OCI-LY7 (cell line): ENCODE measurements around the gene PRSS1. TPM values are rescaled to one million over a fixed set of nuclear protein-coding genes. Genes with fewer than 3 reads are reported as not detected.

Experiments used
- BruUV-seq: library from RNA; stranded (reverse); fragments of 400-500 nt; replicated peaks from 2 replicates; lab custom pipeline; 2021; lab: Mats Ljungman, UMichigan
- CTCF ChIA-PET: fragments of 300-600 bp; sonication (Branson Sonifier 250); formaldehyde crosslinking; loops from one replicate; lab custom pipeline; 2022; ENCODE audit warnings: antibody characterized with exemption; ENCODE audit not compliant: unreplicated experiment; lab: Charles Lee
- POLR2A ChIA-PET: fragments of 300-600 bp; sonication (Branson Sonifier 250); formaldehyde crosslinking; loops from one replicate; lab custom pipeline; 2022; ENCODE audit warnings: antibody characterized with exemption; lab: Charles Lee
- DNase-seq: peaks from one replicate; pipeline ENCODE4 v3.0.0-alpha.2; 2015; ENCODE audit warnings: low spot score
- H2AFZ ChIP-seq: fragments of 200-600 bp; sonication (generic), shearing (Covaris generic); 2 replicates; pipeline ENCODE4 v1.6.1; 2014; ENCODE audit warnings: mild to moderate bottlenecking, antibody characterized with exemption, low read length, moderate library complexity
- H3K27ac ChIP-seq: fragments of 200-600 bp; sonication (generic); 2 replicates; pipeline ENCODE4 v1.5.1; 2014; ENCODE audit warnings: mixed run types, low read depth, mild to moderate bottlenecking, moderate library complexity, low read length, inconsistent platforms; ENCODE audit not compliant: poor library complexity, severe bottlenecking
- H3K36me3 ChIP-seq: fragments of 200-600 bp; sonication (generic); 2 replicates; pipeline ENCODE4 v1.6.1; 2014; ENCODE audit warnings: mild to moderate bottlenecking, antibody characterized with exemption, low read length, moderate library complexity, mixed read lengths; ENCODE audit not compliant: insufficient read depth
- H3K4me1 ChIP-seq: fragments of 200-600 bp; sonication (generic); 2 replicates; pipeline ENCODE4 v1.5.1; 2014; ENCODE audit warnings: mild to moderate bottlenecking, low read length; ENCODE audit not compliant: insufficient read depth, poor library complexity, severe bottlenecking
- H3K4me2 ChIP-seq: fragments of 200-600 bp; sonication (generic); 2 replicates; pipeline ENCODE4 v1.6.1; 2014; ENCODE audit warnings: mild to moderate bottlenecking, low read length
- H3K4me3 ChIP-seq: fragments of 200-600 bp; sonication (generic); 2 replicates; pipeline ENCODE4 v1.5.1; 2014; ENCODE audit warnings: mild to moderate bottlenecking, low read depth, low read length; ENCODE audit not compliant: poor library complexity, severe bottlenecking
- H3K79me2 ChIP-seq: fragments of 200-600 bp; sonication (generic); 2 replicates; pipeline ENCODE4 v1.6.1; 2016; ENCODE audit warnings: low read depth, mild to moderate bottlenecking, low read length, moderate library complexity, mixed read lengths; ENCODE audit not compliant: insufficient read depth
- H3K9me2 ChIP-seq: fragments of 200-600 bp; sonication (generic); 2 replicates; pipeline ENCODE4 v1.6.1; 2016; ENCODE audit warnings: mild to moderate bottlenecking, low read length, mixed read lengths; ENCODE audit not compliant: insufficient read depth
- H3K9me3 ChIP-seq: fragments of 200-600 bp; sonication (generic); 2 replicates; pipeline ENCODE4 v1.6.1; 2014; ENCODE audit warnings: mild to moderate bottlenecking, mixed run types, low read length, mixed read lengths
- H4K20me1 ChIP-seq: fragments of 200-600 bp; sonication (generic); 2 replicates; pipeline ENCODE4 v1.6.1; 2014; ENCODE audit warnings: mild to moderate bottlenecking, antibody characterized with exemption, low read length, moderate library complexity, mixed read lengths; ENCODE audit not compliant: insufficient read depth
- CTCF ChIP-seq: fragments of 200-600 bp; sonication (generic); conservative IDR thresholded peaks from 2 replicates; pipeline ENCODE4 v1.5.1; 2014; ENCODE audit warnings: mild to moderate bottlenecking, antibody characterized with exemption, low read length, moderate library complexity, mixed read lengths
- EZH2phosphoT487 ChIP-seq: fragments of 200-600 bp; sonication (generic); IDR thresholded peaks from 2 replicates; pipeline ENCODE4 v1.6.1; 2018; ENCODE audit warnings: low read depth, borderline replicate concordance, mild to moderate bottlenecking, mixed run types, antibody characterized with exemption, low read length, moderate library complexity, mixed read lengths
- intact Hi-C: fragments of 100-400 bp; cut with micrococcal nuclease; formaldehyde crosslinking; loops from one replicate; pipeline ENCODE4 v1.10.0; 2022; ENCODE audit not compliant: unreplicated experiment
- total RNA-seq, 2 experiments: library from RNA; depleted of rRNA in 1 of 2; stranded (reverse); fragments of >200 nt in 1 of 2; shearing (Covaris generic) in 1 of 2; gene quantifications; 2 replicates each; pipeline ENCODE4 v1.2.3, GENCODE V29; 2014 to 2022

Gene PRSS1
- total RNA-seq, 2 experiments from 2014 or later, result not detected

- Histone ChIP-seq H3K9me2 (no peaks in the 10 kb centered on the region), H3K4me2 (peak overlapping the region; percentile 72), H4K20me1 (no peaks in the 10 kb centered on the region), H3K27ac (peak overlapping the region; percentile 31), H3K79me2 (no peaks in the 10 kb centered on the region), H3K9me3 (no peaks in the 10 kb centered on the region), H3K4me1 (peaks cover 56% of the 10 kb centered on the region), H2AFZ (peak overlapping the region; percentile 73; the same call in 1 of the 2 replicates), H3K4me3 (peak overlapping the region; percentile 59), H3K36me3 (no peaks in the 10 kb centered on the region)
- POLR2A ChIA-PET, result interaction anchor here (0.6 to 19.1 kb wide), 13 partner anchors 12 to 126 kb away, joined by 3 to 666 read pairs (median 3); no protein-coding TSS in a partner anchor
- no peak for TF ChIP-seq EZH2phosphoT487
- TF ChIP-seq CTCF, result peak; percentile 99
- intact Hi-C loops, result loop anchor here (1.0 kb wide), 8 partner anchors 28 to 179 kb away; no protein-coding TSS in a partner anchor
- DNase-seq, result peak; percentile 96
- no TSS peak for BruUV-seq
- CTCF ChIA-PET, result interaction anchor here (0.6 to 2.4 kb wide), 18 partner anchors 9 to 219 kb away, joined by 3 to 67 read pairs (median 5); no protein-coding TSS in a partner anchor
Measured at GRCh38 chr7:142782922-142783900, 33.9 kb downstream of the PRSS1 start.

GRCh38 chr7:142784096-142784495, 34.8 kb downstream of the PRSS1 start:
- intact Hi-C loops, result no loop called here
- Histone ChIP-seq H3K4me3 (no peak overlapping the region), H3K9me2 (no peaks in the 10 kb centered on the region), H3K9me3 (no peaks in the 10 kb centered on the region), H4K20me1 (no peaks in the 10 kb centered on the region), H2AFZ (peak overlapping the region; percentile 51; the same call in 1 of the 2 replicates), H3K36me3 (no peaks in the 10 kb centered on the region), H3K4me1 (peaks cover 65% of the 10 kb centered on the region), H3K4me2 (no peak overlapping the region), H3K79me2 (no peaks in the 10 kb centered on the region), H3K27ac (peak overlapping the region; percentile 12)
- ChIA-PET CTCF (interaction anchor here (0.8 to 2.2 kb wide), 6 partner anchors 15 to 152 kb away, joined by 3 to 41 read pairs (median 6); no protein-coding TSS in a partner anchor), POLR2A (interaction anchor here (0.6 to 19.1 kb wide), 14 partner anchors 8 to 544 kb away, joined by 3 to 666 read pairs (median 5); partner anchors contain the start of gene PRSS2)
- TF ChIP-seq CTCF (peak; percentile 50; the same call in 1 of the 2 replicates), EZH2phosphoT487 (no peak)
- BruUV-seq, result no TSS peak
- peak; percentile 39 for DNase-seq
